ENCODE data around the gene LIMS3.
"Not testable (repeated sequence)": the region's sequence is repeated elsewhere in the genome, so short reads cannot be mapped to it uniquely, and the experiment has no call there.

LIMS3 gene, protein sequence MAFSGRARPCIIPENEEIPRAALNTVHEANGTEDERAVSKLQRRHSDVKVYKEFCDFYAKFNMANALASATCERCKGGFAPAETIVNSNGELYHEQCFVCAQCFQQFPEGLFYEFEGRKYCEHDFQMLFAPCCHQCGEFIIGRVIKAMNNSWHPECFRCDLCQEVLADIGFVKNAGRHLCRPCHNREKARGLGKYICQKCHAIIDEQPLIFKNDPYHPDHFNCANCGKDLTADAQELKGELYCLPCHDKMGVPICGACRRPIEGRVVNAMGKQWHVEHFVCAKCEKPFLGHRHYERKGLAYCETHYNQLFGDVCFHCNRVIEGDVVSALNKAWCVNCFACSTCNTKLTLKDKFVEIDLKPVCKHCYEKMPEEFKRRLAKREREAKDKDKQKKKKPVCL

DNA sequence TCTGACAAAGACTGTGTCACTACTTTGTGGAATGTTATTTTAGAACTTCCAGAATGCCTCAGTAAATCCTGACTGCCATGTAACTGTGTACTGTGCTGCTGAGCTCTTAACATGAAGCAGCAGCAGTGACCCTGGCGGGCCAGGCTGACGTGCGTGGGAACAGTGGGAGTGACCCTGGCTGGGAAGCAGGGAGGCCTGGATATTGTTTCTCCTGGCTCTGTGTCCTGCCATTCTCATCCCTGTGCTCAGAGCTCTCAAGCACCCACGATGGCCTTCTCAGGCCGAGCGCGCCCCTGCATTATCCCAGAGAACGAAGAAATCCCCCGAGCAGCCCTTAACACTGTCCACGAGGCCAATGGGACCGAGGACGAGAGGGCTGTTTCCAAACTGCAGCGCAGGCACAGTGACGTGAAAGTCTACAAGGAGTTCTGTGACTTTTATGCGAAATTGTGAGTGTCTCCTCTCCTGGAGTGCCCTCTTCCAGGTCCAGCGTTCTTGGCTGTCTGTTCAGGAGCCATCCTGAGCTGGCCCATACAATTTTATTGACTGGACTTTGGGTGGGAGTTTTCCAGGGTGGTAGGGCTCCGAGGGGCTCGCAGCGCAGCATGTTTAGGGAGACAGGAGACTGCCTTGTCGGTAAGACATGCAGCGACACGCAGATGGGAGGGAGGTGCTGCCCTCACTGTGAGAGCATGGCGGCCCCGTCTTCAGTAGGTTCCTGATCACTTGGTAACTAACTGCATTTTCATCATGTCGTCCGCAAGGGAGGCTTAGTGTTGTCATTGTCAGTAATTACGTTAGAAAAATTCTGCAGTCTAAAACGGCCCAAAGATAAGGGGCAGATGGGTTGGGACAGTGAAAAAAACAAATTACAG, at the start of gene LIMS3:
LIMS3 (plus strand) TSS at position 227 of the 875 bp plus-strand sequence; CDS start at position 268, 41 bp downstream.
- not testable (repeated sequence) for H4K20me1 ChIP-seq (ENCODE audit: low read depth, low read length); H3K27ac ChIP-seq (ENCODE audit: low read depth, low read length); H3K9me3 ChIP-seq (ENCODE audit: insufficient read depth, low read length); H3K4me2 ChIP-seq (ENCODE audit: low read depth, low read length, poor library complexity, severe bottlenecking); H3K9ac ChIP-seq (ENCODE audit: low read length); H3K4me3 ChIP-seq (ENCODE audit: insufficient read depth, low read length, poor library complexity, severe bottlenecking); H3K79me2 ChIP-seq (ENCODE audit: insufficient read depth, low read length); H3K9me2 ChIP-seq (replicated peaks; ENCODE audit: insufficient read depth, low read length); H3K36me3 ChIP-seq (ENCODE audit: low read length); H3K27me3 ChIP-seq (ENCODE audit: low read length); H3F3A ChIP-seq (ENCODE audit: insufficient read depth); H2AFZ ChIP-seq (ENCODE audit: low read depth, low read length, severe bottlenecking)

DNA sequence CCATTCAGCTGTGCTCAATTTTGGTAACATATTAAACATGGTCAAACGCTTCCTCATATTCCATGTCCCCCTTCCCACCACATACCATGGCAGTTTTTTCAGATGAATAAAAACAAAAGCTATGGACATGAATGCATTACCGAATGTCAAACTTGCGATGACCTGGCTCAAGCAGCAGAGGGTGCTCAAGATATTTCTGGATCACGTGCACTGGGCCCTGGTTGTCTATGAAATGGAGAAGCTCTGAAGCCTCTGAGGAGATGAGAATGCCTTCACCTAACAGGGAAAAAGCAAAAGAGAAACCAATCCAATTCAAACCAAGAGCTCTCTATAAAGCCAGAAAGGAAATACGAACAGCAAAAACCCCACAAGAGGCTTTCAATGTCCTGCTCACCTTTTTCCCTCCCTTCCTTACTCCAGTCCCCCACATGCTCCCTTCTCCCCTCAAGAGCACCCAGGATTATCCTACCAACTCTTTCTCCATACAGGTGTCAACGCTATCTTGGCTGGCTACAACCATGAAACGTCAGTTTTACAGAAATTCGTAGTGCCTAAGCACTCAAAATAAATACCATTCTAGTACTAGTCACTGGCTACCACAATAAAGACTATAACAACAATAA, 27.2 kb upstream of the LIMS3 start:
- not testable (repeated sequence) for H3K9me3 ChIP-seq (ENCODE audit: insufficient read depth, low read length); H3K4me3 ChIP-seq (ENCODE audit: insufficient read depth, low read length, poor library complexity, severe bottlenecking); H3K27me3 ChIP-seq (ENCODE audit: low read length); H3K4me2 ChIP-seq (ENCODE audit: low read depth, low read length, poor library complexity, severe bottlenecking); H3K9ac ChIP-seq (ENCODE audit: low read length); H3K9me2 ChIP-seq (replicated peaks; ENCODE audit: insufficient read depth, low read length); H3K27ac ChIP-seq (ENCODE audit: low read depth, low read length); H2AFZ ChIP-seq (ENCODE audit: low read depth, low read length, severe bottlenecking); H4K20me1 ChIP-seq (ENCODE audit: low read depth, low read length); H3K79me2 ChIP-seq (ENCODE audit: insufficient read depth, low read length); H3K36me3 ChIP-seq (ENCODE audit: low read length); H3F3A ChIP-seq (ENCODE audit: insufficient read depth)

DNA sequence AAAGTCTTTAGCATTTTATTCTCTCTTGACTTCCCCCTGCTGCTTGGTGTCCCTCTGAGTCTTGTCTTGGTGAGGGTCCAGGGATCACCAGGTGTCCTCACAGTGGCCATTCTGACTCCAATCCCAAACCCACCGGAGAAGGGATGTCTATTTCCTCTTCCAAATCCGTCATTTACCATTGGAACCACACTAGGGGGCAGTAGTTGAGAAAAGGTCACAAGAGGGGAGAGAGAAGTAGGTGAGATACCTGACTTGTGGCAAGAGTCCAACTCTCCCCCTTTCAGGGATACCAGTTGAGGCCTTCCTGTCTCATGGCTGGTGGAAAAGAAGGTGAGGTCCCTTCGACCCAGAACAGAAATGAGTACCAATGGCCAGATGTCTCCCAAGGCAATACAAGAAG, 21.9 kb upstream of the LIMS3 start:
- H3K79me2 ChIP-seq (ENCODE audit: insufficient read depth, low read length); H4K20me1 ChIP-seq (ENCODE audit: low read depth, low read length); H3K9me2 ChIP-seq (replicated peaks; ENCODE audit: insufficient read depth, low read length); H3K4me2 ChIP-seq (ENCODE audit: low read depth, low read length, poor library complexity, severe bottlenecking); H3K9ac ChIP-seq (ENCODE audit: low read length); H3K27me3 ChIP-seq (ENCODE audit: low read length); H3K27ac ChIP-seq (ENCODE audit: low read depth, low read length); H3K4me3 ChIP-seq (ENCODE audit: insufficient read depth, low read length, poor library complexity, severe bottlenecking); H2AFZ ChIP-seq (ENCODE audit: low read depth, low read length, severe bottlenecking); H3K36me3 ChIP-seq (ENCODE audit: low read length); H3K9me3 ChIP-seq (ENCODE audit: insufficient read depth, low read length); H3F3A ChIP-seq (ENCODE audit: insufficient read depth): not testable (repeated sequence)

DNA sequence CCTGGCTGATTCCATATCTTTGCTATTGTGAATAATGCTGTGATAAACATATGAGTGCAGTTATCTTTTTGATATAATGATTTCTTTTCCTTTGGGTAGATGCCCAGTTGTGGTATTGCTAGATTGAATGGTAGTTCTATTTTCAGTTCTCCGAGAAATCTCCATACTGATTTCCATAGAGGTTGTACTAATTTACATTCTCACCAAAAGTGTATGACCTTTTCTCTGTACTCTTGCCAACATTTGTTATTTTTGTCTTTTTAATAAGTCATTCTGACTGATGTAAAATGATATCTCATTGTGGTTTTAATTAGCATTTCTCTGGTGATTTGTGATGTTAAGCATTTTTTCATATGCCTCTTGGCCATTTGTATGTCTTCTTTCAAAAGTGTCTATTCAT, 16.4 kb upstream of the LIMS3 start:
- H3K27me3 ChIP-seq (ENCODE audit: low read length); H3K4me3 ChIP-seq (ENCODE audit: insufficient read depth, low read length, poor library complexity, severe bottlenecking); H3K4me2 ChIP-seq (ENCODE audit: low read depth, low read length, poor library complexity, severe bottlenecking); H3K9ac ChIP-seq (ENCODE audit: low read length); H3K27ac ChIP-seq (ENCODE audit: low read depth, low read length); H3K9me3 ChIP-seq (ENCODE audit: insufficient read depth, low read length); H4K20me1 ChIP-seq (ENCODE audit: low read depth, low read length); H3K79me2 ChIP-seq (ENCODE audit: insufficient read depth, low read length); H3F3A ChIP-seq (ENCODE audit: insufficient read depth); H3K36me3 ChIP-seq (ENCODE audit: low read length); H3K9me2 ChIP-seq (replicated peaks; ENCODE audit: insufficient read depth, low read length); H2AFZ ChIP-seq (ENCODE audit: low read depth, low read length, severe bottlenecking): not testable (repeated sequence)

DNA sequence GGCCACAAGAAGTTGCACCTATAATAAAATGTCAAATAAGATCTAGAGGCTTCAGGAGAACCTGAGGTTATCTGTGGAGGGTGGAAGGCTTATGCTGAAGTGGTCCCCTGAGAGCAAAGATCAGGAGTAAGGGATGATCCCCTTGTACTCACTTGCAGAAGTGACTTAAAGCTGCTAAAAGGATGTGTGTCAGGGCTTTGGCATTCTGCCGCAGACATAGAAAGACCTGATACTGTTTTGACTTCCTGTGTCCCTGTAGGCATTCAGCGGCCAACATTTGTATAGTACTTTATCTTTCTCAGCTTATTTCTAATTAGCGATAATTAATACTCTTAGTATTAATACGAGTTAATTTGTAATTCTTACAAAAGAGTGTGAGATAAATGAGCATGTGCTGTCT, 10.1 kb upstream of the LIMS3 start:
- not testable (repeated sequence) for H3K27me3 ChIP-seq (ENCODE audit: low read length); H3K4me3 ChIP-seq (ENCODE audit: insufficient read depth, low read length, poor library complexity, severe bottlenecking); H3K79me2 ChIP-seq (ENCODE audit: insufficient read depth, low read length); H3K4me2 ChIP-seq (ENCODE audit: low read depth, low read length, poor library complexity, severe bottlenecking); H2AFZ ChIP-seq (ENCODE audit: low read depth, low read length, severe bottlenecking); H3K9ac ChIP-seq (ENCODE audit: low read length); H3F3A ChIP-seq (ENCODE audit: insufficient read depth); H3K27ac ChIP-seq (ENCODE audit: low read depth, low read length); H3K36me3 ChIP-seq (ENCODE audit: low read length); H4K20me1 ChIP-seq (ENCODE audit: low read depth, low read length); H3K9me3 ChIP-seq (ENCODE audit: insufficient read depth, low read length); H3K9me2 ChIP-seq (replicated peaks; ENCODE audit: insufficient read depth, low read length)

DNA sequence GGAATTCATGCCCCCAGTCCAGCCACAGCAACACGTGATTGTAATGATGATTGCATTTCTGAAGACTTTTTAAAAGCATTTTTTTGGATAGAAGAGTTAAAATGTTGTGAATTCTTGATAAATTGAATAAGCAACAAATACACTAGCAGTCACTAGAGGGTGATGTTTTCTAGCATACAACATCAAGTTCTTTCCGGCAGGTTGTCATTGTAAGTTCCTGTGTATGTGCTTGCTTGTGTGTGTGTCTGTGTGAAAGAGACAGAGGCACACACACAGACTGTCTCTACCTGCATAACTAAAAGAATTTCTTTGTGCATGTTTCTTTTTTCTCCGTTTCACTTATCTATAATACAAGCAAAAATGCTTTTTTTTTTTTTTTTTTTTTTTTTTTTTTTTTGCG, 8.6 kb upstream of the LIMS3 start:
- H3K9me2 ChIP-seq (replicated peaks; ENCODE audit: insufficient read depth, low read length); H3K27ac ChIP-seq (ENCODE audit: low read depth, low read length): not testable (repeated sequence)

DNA sequence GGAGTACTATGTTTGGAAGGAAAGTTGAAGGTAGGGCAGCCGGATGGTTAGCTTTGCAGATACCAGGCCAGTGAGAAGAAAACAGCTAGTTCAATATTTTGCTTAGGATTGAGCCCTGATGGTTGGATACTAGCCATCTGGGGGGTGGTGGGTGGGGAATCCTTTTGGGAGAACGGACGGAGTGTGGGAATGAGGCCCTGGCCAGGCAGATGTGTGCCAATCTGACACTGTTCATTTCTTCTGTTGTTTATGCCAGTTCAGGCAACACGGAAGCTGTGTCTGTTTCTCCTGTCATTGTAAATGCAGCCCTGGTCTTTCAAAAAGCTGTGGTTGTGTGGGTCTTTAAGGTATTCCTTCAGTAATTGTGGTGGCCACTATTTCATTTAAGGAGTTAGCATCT, 7.5 kb upstream of the LIMS3 start:
- H3K27ac ChIP-seq (ENCODE audit: low read depth, low read length); H3K36me3 ChIP-seq (ENCODE audit: low read length); H3K4me3 ChIP-seq (ENCODE audit: insufficient read depth, low read length, poor library complexity, severe bottlenecking); H3K9ac ChIP-seq (ENCODE audit: low read length); H3K4me2 ChIP-seq (ENCODE audit: low read depth, low read length, poor library complexity, severe bottlenecking); H3K9me3 ChIP-seq (ENCODE audit: insufficient read depth, low read length); H3K9me2 ChIP-seq (replicated peaks; ENCODE audit: insufficient read depth, low read length); H2AFZ ChIP-seq (ENCODE audit: low read depth, low read length, severe bottlenecking); H3K27me3 ChIP-seq (ENCODE audit: low read length); H3F3A ChIP-seq (ENCODE audit: insufficient read depth); H3K79me2 ChIP-seq (ENCODE audit: insufficient read depth, low read length); H4K20me1 ChIP-seq (ENCODE audit: low read depth, low read length): not testable (repeated sequence)

More for the DNA sequence above, 8.6 kb upstream of the LIMS3 start:
- H2AFZ ChIP-seq (ENCODE audit: low read depth, low read length, severe bottlenecking); H4K20me1 ChIP-seq (ENCODE audit: low read depth, low read length); H3K79me2 ChIP-seq (ENCODE audit: insufficient read depth, low read length); H3K4me2 ChIP-seq (ENCODE audit: low read depth, low read length, poor library complexity, severe bottlenecking); H3K4me3 ChIP-seq (ENCODE audit: insufficient read depth, low read length, poor library complexity, severe bottlenecking); H3K27me3 ChIP-seq (ENCODE audit: low read length); H3K9me3 ChIP-seq (ENCODE audit: insufficient read depth, low read length); H3F3A ChIP-seq (ENCODE audit: insufficient read depth); H3K36me3 ChIP-seq (ENCODE audit: low read length); H3K9ac ChIP-seq (ENCODE audit: low read length): not testable (repeated sequence)
